ENCODE results near the gene PRC1.

PRC1 gene

DNA sequence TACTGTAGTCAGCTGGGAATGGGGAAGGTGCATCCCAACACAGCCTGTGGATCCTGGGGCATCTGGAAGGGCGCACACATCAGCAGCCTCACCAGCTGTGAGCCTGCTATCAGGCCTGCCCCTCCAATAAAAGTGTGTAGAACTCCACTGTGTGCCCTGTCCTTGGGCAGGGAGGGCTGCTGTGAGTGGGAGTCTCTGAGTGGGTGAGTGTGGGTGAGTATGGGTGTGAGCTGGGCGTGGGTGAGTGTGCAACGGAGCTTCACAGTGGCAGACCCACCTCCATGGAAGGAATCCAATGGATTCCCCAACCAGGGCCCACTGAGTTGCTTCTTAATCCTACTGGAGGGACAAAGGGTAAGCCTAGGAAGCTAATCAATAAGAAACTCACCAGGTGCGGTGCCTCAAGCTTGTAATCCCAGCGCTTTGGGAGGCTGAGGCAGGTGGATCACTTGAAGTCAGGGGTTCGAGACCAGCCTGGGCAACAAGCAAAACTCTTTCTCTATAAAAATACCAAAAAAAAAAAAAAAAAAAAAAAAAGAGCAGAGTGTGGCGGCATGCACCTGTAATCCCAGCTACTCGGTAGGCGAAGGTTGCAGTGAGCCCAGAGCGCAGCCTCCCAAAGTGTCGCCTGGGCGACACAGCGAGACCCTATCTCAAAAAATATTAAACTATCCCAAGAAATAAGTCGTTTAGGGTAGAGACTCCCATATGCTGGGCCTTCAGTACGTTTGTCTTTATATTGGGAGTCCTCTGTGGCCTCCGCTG lies 40.2 kb downstream of the PRC1 start:
- DNase-seq = no peak

DNA sequence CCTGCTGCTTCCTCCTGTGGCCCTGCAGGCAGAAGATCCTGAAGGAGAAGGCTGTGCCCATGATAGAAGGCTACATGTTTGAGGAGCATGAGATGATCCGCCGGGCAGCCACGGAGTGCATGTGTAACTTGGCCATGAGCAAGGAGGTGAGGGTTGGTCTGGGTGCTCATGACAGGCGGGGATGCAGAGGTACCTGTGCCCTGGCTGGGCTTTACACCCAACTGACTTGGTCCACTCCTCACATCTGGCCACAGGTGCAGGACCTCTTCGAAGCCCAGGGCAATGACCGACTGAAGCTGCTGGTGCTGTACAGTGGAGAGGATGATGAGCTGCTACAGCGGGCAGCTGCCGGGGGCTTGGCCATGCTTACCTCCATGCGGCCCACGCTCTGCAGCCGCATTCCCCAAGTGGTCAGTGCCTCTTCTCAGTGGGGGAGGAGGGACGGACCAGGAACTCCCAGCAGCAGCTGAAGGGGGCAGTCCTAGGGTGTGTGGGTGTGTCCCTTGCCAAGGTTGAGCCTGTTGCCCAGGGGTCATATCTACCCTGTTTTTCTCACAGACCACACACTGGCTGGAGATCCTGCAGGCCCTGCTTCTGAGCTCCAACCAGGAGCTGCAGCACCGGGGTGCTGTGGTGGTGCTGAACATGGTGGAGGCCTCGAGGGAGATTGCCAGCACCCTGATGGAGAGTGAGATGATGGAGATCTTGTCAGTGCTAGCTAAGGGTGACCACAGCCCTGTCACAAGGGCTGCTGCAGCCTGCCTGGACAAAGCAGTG lies 41.2 kb downstream of the PRC1 start:
- no peak for DNase-seq

GRCh38 chr15:90950676-90951075 lies 43.7 kb downstream of the PRC1 start:
- DNase-seq = no peak

GRCh38 chr15:90949979-90950675 lies 44.2 kb downstream of the PRC1 start:
- no peak for DNase-seq

DNA sequence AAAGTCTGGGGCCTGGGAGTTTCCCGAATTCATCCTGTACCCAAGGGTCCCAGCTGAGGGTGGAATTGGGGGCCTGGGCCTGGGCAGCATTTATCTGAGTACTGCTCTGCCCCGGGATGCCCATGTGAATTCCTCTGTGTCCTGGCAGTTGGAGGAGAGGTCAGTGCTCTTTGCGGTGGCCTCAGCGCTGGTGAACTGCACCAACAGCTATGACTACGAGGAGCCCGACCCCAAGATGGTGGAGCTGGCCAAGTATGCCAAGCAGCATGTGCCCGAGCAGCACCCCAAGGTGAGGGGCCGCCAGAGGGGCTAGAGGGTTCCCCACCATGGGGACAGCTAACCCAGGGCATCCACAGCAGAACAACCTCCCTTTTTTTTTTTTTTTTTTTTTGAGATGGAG lies 45.8 kb downstream of the PRC1 start:
- DNase-seq = no peak

DNA sequence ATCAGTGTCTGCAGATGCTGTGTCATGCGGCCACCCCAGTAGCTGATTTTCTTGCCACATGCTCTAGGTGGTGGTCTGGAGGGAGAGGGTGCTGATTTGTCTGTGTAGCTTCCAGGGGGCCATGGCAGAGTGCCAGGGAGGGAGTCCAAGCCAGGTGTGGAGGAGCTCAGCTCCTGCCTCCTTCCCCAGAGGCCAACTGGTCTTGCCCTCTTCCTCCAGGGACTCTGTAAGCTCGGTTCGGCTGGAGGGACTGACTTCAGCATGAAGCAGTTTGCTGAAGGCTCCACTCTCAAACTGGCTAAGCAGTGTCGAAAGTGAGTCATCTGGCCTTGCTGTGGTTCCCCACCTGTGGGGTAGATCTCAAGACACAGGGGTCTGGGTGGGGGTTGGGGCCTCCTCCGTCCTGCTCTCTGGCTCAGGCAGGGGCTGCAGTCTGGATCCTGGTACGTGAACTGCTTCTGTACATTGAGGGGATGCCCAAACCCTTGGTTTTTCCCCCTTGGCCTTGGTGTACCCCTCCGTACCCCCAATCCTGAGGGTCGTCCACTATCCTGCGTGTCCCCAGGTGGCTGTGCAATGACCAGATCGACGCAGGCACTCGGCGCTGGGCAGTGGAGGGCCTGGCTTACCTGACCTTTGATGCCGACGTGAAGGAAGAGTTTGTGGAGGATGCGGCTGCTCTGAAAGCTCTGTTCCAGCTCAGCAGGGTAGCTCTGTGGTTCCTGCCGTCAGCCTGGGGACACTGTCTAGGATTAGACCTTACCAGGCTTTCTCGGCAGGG lies 46.6 kb downstream of the PRC1 start:
- no peak for DNase-seq

GRCh38 chr15:90946941-90947576 lies 47.3 kb downstream of the PRC1 start:
- no peak for DNase-seq

DNA sequence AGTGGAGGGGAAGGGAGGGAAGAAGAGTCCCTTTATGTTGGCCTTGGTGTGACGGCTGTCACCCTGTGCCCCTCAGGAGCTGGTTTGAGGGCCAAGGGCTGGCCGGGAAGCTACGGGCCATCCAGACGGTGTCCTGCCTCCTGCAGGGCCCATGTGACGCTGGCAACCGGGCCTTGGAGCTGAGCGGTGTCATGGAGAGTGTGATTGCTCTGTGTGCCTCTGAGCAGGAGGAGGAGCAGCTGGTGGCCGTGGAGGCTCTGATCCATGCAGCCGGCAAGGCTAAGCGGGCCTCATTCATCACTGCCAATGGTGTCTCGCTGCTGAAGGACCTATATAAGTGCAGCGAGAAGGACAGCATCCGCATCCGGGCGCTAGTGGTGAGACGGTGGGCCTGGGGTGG lies 47.8 kb downstream of the PRC1 start:
- no peak for DNase-seq

GRCh38 chr15:90945091-90945490 lies 49.2 kb downstream of the PRC1 start:
- no peak for DNase-seq

DNA sequence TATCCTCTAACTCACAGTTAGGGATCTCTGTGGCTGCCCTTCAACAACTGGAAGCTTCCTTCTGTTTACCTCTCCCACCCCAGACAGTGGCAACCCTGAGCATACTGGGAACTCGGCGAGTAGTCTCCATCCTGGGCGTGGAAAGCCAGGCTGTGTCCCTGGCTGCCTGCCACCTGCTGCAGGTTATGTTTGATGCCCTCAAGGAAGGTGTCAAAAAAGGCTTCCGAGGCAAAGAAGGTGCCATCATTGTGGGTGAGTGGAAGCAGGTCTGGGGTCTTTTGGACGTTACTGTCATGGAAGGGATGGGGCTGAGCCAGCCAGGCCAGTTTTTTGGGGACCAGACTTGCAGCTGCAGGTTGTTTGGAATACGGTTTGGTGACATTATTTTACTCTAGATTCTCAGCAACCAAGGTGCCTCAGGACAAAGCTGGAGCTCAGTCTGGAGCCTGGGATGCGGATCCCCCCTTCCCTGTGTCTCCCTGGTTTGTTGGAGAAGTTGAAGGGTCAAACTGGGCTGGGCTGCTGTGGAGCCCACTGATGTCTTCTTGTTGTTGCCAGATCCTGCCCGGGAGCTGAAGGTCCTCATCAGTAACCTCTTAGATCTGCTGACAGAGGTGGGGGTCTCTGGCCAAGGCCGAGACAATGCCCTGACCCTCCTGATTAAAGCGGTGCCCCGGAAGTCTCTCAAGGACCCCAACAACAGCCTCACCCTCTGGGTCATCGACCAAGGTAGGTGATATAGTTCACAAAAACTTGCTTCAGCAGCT lies 51.8 kb downstream of the PRC1 start:
- no peak for DNase-seq

DNA sequence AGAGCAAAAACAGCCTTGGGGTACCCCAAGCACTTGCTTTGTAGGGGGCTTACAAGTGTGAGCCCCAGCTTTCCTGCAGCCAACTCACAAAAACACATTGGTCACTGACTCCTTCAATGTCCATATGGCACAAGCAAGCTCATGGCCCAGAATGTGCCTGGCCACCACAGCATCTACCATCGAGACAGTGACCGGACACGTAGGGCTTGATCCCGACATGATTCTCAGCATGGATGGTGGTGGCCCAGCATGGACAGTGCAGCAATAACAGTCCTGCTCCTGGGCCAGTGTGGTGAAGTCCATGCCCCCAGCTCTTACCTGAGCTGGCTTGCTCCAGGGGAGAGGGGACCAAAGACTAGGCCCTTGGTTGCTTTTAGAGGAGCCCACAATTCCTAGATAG lies 53.3 kb downstream of the PRC1 start:
- no peak for DNase-seq

- no peak for DNase-seq
Measured at GRCh38 chr15:90939756-90940155, 54.6 kb downstream of the PRC1 start.

DNA sequence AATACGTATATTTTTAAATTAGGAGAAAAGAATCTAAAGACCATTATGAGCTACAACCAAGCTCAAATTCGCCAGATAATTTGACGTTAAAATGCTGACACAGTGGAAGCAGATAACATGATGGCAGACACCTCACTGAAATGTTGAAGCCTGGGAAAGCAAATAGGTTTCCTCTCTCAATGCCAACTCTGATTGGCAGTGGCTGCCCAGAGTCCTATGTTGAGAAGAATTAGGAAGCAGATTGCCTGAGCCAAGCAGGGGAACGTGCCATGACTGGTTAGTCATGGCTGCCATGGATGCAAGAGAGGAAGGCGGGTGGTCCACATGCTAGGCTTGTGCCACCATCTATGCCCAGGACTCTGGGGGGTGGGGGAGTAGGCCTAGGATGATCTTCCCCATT lies 56.1 kb downstream of the PRC1 start:
- DNase-seq = no peak

DNA sequence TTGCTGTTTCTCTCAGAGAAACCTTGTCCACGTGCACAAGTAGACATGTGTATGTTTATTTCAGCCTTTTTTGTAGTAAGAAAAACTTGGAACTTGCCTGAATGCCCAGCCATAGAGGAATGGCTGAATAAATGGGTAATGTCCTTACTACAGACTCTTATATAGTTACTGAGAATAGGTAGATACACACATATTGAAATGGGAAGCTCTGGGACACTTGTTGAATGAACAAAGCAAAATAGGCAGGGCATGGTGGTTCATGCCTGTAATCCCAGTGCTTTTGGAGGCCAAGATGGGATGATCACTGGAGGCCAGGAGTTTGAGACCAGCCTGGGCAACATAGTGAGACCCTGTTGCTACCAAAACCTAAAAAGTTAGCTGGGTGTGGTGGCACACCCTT lies 57.5 kb downstream of the PRC1 start:
- no peak for DNase-seq

- peak; percentile 98 for DNase-seq
Measured at GRCh38 chr15:90934949-90935751, 59.2 kb downstream of the PRC1 start, which contains the start of gene UNC45A. TSS of gene UNC45A (plus strand) at chr15:90935285. CDS start at chr15:90935325, 40 bp downstream.

- DNase-seq = peak; percentile 94
Measured at GRCh38 chr15:90934256-90934948, 59.9 kb downstream of the PRC1 start.

GRCh38 chr15:90933301-90933700 lies 61.0 kb downstream of the PRC1 start:
- DNase-seq = no peak

DNA sequence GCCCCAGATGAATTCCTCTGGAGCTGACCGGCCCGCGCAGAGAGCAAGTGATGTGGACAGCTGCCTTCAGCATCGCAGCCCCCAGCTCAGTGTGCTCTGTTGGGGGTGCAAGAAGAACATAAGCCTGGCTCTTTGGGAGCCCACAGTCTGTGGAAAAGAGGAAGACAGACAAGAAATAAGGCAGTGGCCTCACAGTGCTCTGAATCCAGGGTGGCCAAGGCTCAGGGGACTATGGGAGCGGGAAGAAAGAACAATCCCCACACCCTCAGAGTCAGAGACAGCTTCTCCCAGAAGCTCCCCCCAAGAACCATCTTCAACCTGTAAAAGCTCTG lies 61.7 kb downstream of the PRC1 start:
- DNase-seq = no peak

- DNase-seq = peak; percentile 97
Measured at GRCh38 chr15:90931828-90932659, 62.3 kb downstream of the PRC1 start, which contains the start of gene HDDC3. TSS of gene HDDC3 (minus strand) at chr15:90932549. CDS start at chr15:90932540, 9 bp downstream.

All from activated effector memory CD4-positive, alpha-beta T cell treated with anti-CD3 and anti-CD28 coated beads, Interleukin-2, amount 50 U/mL, for 16 hours (primary cell).